ENCODE measurements around the gene FCHSD1. TPM values are rescaled to one million over a fixed set of nuclear protein-coding genes. Genes with fewer than 3 reads are reported as not detected.

FCHSD1 gene
- total and polyA plus RNA-seq, 10 of the 15 experiments (the other 5 are each of a cell fraction or from before 2014, with no cell fraction given), result 0.97 to 22.8 (median 10.7) TPM

DNA sequence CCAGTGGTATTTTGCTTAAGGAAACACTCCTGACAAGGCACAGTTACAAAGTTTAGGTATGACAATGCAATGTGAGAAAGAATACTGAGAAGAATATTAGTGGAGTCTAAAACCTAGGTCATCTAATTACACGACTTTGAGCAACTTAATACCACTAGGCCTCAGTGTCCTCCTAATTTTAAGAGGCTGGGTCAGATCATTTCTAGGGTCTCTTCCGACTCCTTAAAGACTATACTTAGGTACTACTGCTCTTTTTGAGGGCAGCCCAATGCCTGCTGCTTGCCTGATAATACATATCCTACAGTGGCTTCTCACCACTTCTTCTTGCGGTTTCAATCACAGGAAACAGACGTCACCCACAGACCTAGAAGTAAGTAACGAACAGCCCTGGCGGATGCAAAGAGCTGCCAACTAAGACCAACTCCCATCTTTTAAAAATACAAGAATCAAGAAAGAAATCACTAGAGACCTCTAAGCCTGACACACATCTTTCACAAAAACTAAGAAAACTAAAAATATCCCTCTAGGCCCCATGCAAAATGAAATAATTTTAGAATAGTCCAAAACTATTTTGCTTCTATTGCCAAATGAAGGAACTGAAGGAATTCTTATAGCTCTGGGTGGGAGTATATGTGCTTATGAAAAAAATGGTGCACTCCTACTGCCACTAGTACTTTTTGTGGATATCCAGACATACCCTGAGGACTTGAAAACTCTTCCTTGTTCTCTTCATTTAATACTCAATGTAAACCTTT is 45.5 kb downstream of the FCHSD1 start (continued):
- TF ChIP-seq PRDM15 (CRISPR knock-in tag; IDR thresholded peaks at IDR 0.05) (no peak), ZNF217 (IDR thresholded peaks at IDR 0.05) (no peak), RAD21 (IDR thresholded peaks at IDR 0.05; ENCODE audit: insufficient read depth, low read depth, low read length) (0 out of 2 replicates have a peak, but pooled peaks have one; percentile 7), NFIC (IDR thresholded peaks at IDR 0.05; ENCODE audit: low read depth, low read length) (peak; percentile 91), FOXM1 (IDR thresholded peaks at IDR 0.05; ENCODE audit: low read depth, low read length) (peak; percentile 83), MEF2B (IDR thresholded peaks at IDR 0.05; ENCODE audit: partially characterized antibody, poor library complexity, severe bottlenecking) (peak; percentile 38), MXI1 (IDR thresholded peaks at IDR 0.05; ENCODE audit: low read depth, low read length) (peak; percentile 27; the same call in 1 of the 2 replicates), BMI1 (IDR thresholded peaks at IDR 0.05; ENCODE audit: borderline replicate concordance) (no peak), ZBTB4 (CRISPR knock-in tag; IDR thresholded peaks at IDR 0.05) (no peak), HDAC2 (IDR thresholded peaks at IDR 0.05) (no peak), SMAD5 (IDR thresholded peaks at IDR 0.05; ENCODE audit: low read depth) (no peak), POLR2A (IDR thresholded peaks at IDR 0.05; ENCODE audit: low read depth, low read length) (no peak)
- TF ChIP-seq, protein P1, sequence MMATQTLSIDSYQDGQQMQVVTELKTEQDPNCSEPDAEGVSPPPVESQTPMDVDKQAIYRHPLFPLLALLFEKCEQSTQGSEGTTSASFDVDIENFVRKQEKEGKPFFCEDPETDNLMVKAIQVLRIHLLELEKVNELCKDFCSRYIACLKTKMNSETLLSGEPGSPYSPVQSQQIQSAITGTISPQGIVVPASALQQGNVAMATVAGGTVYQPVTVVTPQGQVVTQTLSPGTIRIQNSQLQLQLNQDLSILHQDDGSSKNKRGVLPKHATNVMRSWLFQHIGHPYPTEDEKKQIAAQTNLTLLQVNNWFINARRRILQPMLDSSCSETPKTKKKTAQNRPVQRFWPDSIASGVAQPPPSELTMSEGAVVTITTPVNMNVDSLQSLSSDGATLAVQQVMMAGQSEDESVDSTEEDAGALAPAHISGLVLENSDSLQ (IDR thresholded peaks at IDR 0.05), result peak; percentile 56
- TF ChIP-seq, protein P2, sequence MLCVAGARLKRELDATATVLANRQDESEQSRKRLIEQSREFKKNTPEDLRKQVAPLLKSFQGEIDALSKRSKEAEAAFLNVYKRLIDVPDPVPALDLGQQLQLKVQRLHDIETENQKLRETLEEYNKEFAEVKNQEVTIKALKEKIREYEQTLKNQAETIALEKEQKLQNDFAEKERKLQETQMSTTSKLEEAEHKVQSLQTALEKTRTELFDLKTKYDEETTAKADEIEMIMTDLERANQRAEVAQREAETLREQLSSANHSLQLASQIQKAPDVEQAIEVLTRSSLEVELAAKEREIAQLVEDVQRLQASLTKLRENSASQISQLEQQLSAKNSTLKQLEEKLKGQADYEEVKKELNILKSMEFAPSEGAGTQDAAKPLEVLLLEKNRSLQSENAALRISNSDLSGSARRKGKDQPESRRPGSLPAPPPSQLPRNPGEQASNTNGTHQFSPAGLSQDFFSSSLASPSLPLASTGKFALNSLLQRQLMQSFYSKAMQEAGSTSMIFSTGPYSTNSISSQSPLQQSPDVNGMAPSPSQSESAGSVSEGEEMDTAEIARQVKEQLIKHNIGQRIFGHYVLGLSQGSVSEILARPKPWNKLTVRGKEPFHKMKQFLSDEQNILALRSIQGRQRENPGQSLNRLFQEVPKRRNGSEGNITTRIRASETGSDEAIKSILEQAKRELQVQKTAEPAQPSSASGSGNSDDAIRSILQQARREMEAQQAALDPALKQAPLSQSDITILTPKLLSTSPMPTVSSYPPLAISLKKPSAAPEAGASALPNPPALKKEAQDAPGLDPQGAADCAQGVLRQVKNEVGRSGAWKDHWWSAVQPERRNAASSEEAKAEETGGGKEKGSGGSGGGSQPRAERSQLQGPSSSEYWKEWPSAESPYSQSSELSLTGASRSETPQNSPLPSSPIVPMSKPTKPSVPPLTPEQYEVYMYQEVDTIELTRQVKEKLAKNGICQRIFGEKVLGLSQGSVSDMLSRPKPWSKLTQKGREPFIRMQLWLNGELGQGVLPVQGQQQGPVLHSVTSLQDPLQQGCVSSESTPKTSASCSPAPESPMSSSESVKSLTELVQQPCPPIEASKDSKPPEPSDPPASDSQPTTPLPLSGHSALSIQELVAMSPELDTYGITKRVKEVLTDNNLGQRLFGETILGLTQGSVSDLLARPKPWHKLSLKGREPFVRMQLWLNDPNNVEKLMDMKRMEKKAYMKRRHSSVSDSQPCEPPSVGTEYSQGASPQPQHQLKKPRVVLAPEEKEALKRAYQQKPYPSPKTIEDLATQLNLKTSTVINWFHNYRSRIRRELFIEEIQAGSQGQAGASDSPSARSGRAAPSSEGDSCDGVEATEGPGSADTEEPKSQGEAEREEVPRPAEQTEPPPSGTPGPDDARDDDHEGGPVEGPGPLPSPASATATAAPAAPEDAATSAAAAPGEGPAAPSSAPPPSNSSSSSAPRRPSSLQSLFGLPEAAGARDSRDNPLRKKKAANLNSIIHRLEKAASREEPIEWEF (IDR thresholded peaks at IDR 0.05; ENCODE audit: insufficient replicate concordance, low read depth, low read length), result no peak
